Body of pancreas (tissue), 4 donors: ENCODE measurements around the gene ZNF565.
"Not testable (repeated sequence)": the region's sequence is repeated elsewhere in the genome, so short reads cannot be mapped to it uniquely, and the experiment has no call there.

Experiments used
- CTCF ChIP-seq, 7 experiments: fragments of 450-650 bp in 4 of 7; fragments of 200-600 bp in 3 of 7; sonication (generic) in 3 of 7; IDR thresholded peaks; one replicate each; pipeline ENCODE4 v1.5.1; 2016 to 2019; ENCODE audit warnings: antibody characterized with exemption in 7 of 7
- POLR2A ChIP-seq, 3 donors: fragments of 450-650 bp; IDR thresholded peaks; one replicate each; pipeline ENCODE4 v1.6.1; 2016; ENCODE audit warnings: antibody characterized with exemption in 3 of 3, mild to moderate bottlenecking in 2 of 3

GRCh38 chr19:36134867-36135266 is 79.6 kb downstream of the ZNF565 start:
- not testable (repeated sequence) for TF ChIP-seq CTCF, POLR2A (IDR thresholded peaks at IDR 0.05)
